ENCODE results near the gene TMEM170B.

Gene TMEM170B

GRCh38 chr6:11586536-11586935 is 49.0 kb downstream of the TMEM170B start:
- no peak for DNase-seq

- no peak for DNase-seq
These were observed 51.7 kb downstream of the TMEM170B start for GRCh38 chr6:11589261-11589660.

GRCh38 chr6:11592294-11592906 is 54.9 kb downstream of the TMEM170B start:
- DNase-seq, result no peak

- DNase-seq, result no peak
These were observed 55.5 kb downstream of the TMEM170B start for GRCh38 chr6:11593096-11593495.

GRCh38 chr6:11595903-11596302 is 58.4 kb downstream of the TMEM170B start:
- no peak for DNase-seq

- DNase-seq, result no peak
These were observed 59.2 kb downstream of the TMEM170B start for GRCh38 chr6:11596640-11597237.

- DNase-seq, result no peak
These were observed 61.1 kb downstream of the TMEM170B start for GRCh38 chr6:11598687-11599086.

GRCh38 chr6:11600251-11600650 is 62.7 kb downstream of the TMEM170B start:
- no peak for DNase-seq

- DNase-seq, result no peak
These were observed 64.4 kb downstream of the TMEM170B start for GRCh38 chr6:11601776-11602605.

- no peak for DNase-seq
These were observed 66.7 kb downstream of the TMEM170B start for GRCh38 chr6:11604215-11604614.

GRCh38 chr6:11604836-11605506 is 67.4 kb downstream of the TMEM170B start:
- DNase-seq, result no peak

- no peak for DNase-seq
These were observed 68.0 kb downstream of the TMEM170B start for GRCh38 chr6:11605507-11605905.

- DNase-seq, result no peak
These were observed 68.8 kb downstream of the TMEM170B start for GRCh38 chr6:11606332-11606731.

- no peak for DNase-seq
These were observed 69.8 kb downstream of the TMEM170B start for GRCh38 chr6:11607383-11607782.

GRCh38 chr6:11608600-11609323 is 71.2 kb downstream of the TMEM170B start:
- no peak for DNase-seq

GRCh38 chr6:11609324-11610071 is 71.9 kb downstream of the TMEM170B start:
- no peak for DNase-seq

GRCh38 chr6:11613336-11613735 is 75.8 kb downstream of the TMEM170B start:
- no peak for DNase-seq

GRCh38 chr6:11613858-11614257 is 76.3 kb downstream of the TMEM170B start:
- no peak for DNase-seq

GRCh38 chr6:11614534-11615213 is 77.1 kb downstream of the TMEM170B start:
- DNase-seq, result no peak

- no peak for DNase-seq
These were observed 77.7 kb downstream of the TMEM170B start for GRCh38 chr6:11615214-11615602.

GRCh38 chr6:11616200-11616611 is 78.7 kb downstream of the TMEM170B start:
- no peak for DNase-seq
